HG03060 (cell line): ENCODE results near the gene TWSG1.
"Not testable (repeated sequence)": the region's sequence is repeated elsewhere in the genome, so short reads cannot be mapped to it uniquely, and the experiment has no call there.

Experiments
- ATAC-seq: cut with Tn5 transposase; IDR thresholded peaks from one replicate; pipeline ENCODE4 v1.9.1; 2021; ENCODE audit warnings: low read depth, moderate number of reproducible peaks; ENCODE audit not compliant: unreplicated experiment

Gene TWSG1

GRCh38 chr18:9421096-9421900, 86.7 kb downstream of the TWSG1 start:
- ATAC-seq = no peak

- no peak for ATAC-seq
These were observed 87.3 kb downstream of the TWSG1 start for GRCh38 chr18:9421901-9422327.

DNA sequence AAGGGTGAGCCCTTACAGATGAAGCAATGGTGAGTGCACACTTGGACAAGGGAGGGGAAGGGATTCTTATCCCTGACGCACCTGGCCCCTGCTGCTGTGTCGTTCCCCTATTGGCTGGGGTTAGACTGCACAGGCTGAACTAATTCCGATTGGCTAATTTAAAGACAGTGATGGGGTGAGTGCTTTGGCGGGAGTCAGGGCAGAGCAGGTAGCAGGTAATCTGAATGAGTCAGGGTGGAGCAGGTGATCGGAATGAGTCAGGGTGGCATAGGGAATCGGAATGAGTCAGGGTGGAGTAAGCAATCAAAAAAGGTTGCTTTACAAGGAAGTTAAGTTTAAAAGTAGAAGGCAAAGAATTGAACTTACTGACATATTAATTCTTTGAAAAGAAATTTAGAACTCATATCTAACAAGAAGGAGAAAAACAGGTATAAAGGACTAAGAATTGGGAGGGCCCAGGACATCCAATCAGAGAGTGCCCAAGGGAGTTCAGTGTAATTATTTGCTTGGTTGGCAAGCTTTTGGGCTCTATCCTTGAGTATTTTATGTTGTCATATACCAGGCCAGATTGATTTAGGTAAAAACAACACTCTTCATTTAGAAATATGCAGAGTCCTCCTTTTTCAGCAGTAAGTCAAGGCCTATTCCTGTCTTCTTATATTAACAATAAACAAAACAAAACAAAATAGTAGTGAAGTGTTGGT, 88.4 kb downstream of the TWSG1 start:
- ATAC-seq = no peak

DNA sequence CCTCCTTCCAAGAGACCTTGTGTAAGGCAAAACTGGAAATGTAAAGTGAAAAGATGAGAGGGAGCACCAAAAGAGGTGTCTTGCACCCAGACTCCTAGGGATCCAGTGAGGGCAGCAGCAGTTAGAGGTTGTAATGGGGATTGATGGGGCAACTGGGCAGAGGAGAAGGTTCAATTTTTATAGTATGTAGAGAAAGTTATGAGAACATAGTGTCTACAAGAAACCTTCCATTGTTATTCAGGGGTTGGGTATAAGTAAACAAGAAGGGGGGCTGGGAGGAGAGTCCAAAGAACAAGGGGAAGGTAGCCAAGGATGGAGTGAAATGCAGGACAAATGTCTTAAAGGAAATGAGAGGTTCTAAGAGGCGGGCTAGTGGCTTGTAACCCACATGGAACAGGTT, 89.1 kb downstream of the TWSG1 start:
- ATAC-seq = not testable (repeated sequence)

DNA sequence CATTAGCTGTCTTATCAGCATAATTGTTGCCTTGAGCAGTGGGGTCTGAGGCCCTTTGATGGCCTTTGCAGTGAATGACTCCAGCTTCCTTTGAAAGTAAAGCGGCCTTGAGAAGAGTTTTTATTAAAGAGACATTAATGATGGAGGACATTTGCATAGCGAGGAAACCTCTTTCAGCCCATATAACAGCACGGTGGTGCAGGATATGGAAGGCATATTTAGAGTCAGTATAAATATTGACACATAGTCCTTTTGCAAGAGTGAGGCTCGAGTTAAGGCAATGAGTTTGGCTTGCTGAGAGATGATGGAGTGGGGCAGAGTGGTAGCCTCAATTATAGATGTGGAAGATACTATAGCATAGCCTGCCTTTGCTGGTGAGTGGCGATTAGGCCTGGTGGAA, 89.7 kb downstream of the TWSG1 start:
- not testable (repeated sequence) for ATAC-seq

GRCh38 chr18:9426753-9427152, 92.2 kb downstream of the TWSG1 start:
- ATAC-seq = no peak

DNA sequence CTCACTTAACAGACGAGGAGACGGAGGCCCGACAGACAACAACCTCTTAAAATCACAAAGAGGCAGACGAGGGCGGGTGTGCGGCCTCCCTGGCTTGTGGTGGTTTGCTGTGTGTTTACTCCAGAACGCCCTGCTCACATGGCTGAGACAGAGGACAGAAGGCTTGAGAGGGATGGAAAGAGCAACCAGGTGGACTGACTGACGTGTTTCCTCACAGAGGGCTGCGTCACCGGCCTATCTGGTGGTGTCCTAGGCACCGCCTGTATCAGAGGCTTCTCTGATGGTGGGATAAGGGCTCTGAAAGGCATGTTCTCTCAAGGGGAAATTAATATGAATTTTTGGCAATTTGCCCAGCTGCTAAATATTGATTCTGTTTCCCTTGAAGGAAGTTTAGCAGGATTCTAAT, 93.7 kb downstream of the TWSG1 start:
- ATAC-seq = no peak

GRCh38 chr18:9428862-9429661, 94.5 kb downstream of the TWSG1 start:
- ATAC-seq = no peak

GRCh38 chr18:9429662-9429993, 95.1 kb downstream of the TWSG1 start:
- ATAC-seq = no peak

DNA sequence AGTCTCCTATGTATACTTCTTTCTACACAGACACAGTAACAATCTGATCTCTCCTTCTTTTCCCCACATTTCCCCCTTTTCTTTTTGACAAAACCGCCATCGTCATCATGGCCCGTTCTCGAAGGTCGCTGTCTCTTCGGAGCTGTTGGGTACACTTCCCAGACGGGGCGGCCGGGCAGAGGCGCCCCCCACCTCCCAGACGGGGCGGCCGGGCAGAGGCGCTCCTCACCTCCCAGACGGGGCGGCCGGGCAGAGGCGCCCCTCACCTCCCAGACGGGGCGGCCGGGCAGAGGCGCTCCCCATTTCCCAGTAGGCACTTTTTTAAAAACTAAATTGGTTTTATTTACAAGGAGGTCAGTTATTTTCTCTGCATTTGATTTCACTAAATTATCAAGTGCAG, 95.7 kb downstream of the TWSG1 start:
- not testable (repeated sequence) for ATAC-seq

- ATAC-seq = no peak
These were observed 96.7 kb downstream of the TWSG1 start for GRCh38 chr18:9431296-9431695.

- ATAC-seq = not testable (repeated sequence)
These were observed 98.5 kb downstream of the TWSG1 start for GRCh38 chr18:9433122-9433521.

- no peak for ATAC-seq
These were observed 99.1 kb downstream of the TWSG1 start for GRCh38 chr18:9433671-9434121.

DNA sequence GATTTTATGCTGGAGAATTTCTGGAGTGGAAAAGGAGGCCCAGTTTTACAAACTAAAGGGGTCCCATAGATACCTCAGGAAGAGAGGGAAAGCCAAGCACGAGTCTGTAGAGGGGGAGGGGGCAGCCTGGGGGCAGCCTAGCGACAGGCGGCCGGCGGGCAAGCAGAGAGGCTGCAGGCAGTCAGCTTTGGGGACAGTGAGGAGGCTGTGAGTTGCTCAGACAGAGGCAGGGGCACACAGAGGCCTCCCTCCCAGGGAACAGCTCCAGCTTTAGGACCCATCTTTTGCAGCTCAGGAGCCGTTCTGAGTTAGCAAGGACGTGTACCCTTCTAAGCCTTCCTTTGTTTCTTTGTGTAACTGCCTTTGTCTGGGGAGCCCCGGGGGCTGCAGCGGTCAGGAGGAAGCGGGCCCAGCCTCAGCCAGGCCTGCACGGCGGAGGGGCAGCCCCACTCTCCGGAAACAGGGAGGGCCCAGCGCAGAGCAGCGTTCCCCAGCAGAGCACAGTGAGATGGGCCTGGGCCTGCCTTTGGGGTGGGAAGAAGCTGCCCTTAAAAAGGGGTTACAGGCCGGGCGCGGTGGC, 99.6 kb downstream of the TWSG1 start:
- no peak for ATAC-seq

DNA sequence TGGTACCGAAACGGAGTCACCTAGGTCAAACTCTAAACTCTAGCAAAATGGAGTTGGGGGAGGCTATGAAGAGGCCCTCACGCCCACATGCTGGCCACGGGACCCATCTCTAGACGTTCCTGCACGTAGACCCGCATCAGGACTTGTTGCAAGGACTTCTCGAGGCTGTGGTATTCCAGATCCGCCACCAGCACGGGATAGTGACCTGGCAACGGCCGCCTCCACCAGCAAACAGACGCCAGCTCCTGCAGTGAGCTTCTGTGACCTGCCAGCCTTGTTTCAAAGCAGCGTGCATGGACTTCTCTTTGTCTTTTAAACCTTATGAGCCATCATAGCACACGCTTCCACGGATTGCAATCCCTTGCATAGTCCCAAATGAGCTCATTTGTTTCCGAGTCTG, 100.5 kb downstream of the TWSG1 start:
- ATAC-seq = no peak

- no peak for ATAC-seq
These were observed 101.8 kb downstream of the TWSG1 start for GRCh38 chr18:9436206-9436929.

DNA sequence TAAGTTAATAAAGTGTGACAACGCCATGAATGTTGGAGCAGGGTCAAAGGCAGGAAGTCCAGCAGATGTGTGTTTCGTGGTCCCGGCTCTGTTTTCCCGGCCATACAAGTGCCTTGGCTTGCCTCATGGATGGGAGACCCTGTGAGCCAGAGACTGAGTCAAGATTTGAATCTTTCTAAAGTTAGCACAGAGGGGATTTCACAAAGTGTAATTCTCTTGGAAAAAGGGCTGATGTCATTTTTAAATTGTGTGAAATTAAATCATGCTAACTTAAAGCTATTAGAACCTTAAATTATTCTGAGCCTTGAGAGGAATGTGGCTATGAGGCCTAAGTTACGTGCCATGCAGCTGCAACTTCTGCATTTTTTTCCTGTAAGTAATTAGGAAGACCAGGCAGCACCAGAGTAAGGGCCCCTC, 102.5 kb downstream of the TWSG1 start:
- no peak for ATAC-seq

DNA sequence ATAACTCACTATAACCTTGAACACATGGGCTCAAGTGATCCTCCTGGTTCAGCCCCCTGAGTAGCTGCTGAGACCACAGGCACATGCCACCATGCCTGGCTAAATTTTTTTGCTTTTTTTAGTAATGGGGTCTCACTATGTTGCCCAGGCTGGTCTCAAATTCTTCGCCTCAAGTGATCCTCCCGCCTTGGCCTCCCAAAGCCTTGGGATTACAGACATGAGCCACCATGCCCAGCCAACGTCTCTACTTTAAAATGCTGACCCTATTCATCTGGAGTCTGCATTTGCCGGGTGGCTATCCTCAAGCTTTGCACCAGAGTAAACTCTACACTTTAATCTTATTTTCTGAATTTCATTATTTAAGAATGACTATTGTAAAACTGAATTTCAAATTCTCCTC, 103.1 kb downstream of the TWSG1 start:
- no peak for ATAC-seq

DNA sequence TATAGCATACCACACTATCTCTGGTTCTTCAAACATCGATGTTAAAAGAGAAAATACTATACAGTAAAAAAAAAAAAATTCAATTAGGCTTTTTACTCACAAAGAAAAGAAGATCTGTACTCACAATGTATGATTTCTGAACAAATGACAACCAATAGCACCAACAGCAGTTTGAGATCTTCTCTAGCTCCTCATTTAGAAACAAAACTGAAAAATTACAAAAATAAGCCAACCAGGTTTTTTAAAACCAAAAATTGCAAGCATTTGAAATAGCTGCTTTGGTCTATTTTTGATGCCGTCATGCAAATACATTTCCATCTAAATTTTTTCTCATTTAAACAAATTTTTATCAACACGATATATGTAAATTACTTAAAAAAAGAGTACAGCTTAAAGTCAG, 106.5 kb downstream of the TWSG1 start:
- no peak for ATAC-seq

GRCh38 chr18:9444549-9444948, 110.0 kb downstream of the TWSG1 start:
- ATAC-seq = no peak
